Measurements from ENCODE around the gene PRKAB1. TPM values are rescaled to one million over a fixed set of nuclear protein-coding genes. Genes with fewer than 3 reads are reported as not detected.
"Not testable (repeated sequence)": the region's sequence is repeated elsewhere in the genome, so short reads cannot be mapped to it uniquely, and the experiment has no call there.

The PRKAB1 gene
- polyA plus RNA-seq, 4 donors: 72.0 to 95.3 (median 85.7) TPM

DNA sequence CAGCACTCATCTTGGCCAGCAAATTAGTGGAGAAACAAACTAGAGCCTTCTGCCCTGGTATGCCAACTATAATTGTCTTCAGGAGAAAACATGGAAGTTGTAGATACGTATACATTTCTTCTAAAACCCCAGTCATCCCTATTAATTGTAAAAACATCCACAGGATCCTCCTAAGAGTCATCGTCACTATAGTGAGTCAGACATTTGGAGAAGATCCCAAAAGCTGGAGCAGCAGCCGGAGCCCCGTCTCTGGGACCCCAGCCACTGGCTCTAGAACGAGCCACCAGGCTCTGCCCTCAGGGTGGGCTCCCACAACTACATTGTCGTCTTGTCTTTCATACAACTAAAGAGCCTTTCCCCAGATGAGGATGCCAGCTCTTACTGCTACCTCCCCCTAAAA, 15.5 kb downstream of the PRKAB1 start:
- no peak for DNase-seq (ENCODE audit: low read depth in 4 of 4, low spot score in 2 of 4)

DNA sequence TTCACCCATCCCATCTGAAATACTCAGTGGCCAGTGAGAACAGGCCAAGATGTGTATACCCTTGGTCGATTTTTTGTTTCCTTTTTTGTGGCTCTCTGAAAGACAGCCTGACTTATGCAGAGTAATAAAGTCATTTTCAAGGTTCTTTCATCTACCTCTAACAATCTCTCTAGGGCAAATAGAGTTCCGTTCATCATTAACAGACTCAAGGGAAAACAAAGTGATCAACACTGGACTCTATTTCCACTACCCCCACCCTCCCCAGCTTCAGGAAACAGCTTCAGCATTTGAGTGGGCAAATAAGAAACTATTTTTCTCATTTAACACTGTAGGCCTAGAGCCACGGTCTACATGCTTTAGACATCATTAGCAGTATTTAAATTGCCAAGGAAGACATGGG, 15.9 kb downstream of the PRKAB1 start:
- DNase-seq (ENCODE audit: low read depth in 4 of 4, low spot score in 2 of 4): no peak

DNA sequence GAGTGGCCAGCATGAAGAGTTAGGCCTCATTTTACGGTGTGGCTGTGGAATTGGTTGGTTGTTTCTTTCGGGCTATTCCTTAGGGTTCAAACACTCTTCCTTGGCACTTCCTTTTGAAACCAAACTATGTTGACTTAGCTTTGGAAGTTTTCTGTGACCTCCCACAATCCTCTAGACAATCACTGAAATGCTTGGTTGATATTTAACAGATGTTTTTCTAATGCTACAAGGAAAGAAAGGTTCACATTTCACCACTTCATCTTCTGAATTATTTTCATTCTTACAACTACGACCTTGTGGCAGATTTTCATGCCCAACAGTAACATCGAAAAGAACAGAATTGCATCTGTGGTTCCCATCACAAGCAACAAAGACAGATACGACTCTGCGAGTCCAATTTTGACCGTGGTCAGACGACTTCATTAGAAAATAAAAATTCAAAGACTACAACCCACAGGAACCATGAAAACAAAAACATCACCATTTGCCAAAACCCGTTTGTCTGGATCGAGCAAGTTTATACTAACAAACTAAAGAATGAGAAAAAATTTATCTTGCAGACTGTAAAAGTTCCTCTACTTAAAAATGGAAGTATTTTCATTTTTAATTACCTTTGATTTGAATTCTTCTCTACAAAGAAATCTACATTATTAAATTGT, 16.9 kb downstream of the PRKAB1 start:
- no peak for DNase-seq (ENCODE audit: low read depth in 4 of 4, low spot score in 2 of 4)

DNA sequence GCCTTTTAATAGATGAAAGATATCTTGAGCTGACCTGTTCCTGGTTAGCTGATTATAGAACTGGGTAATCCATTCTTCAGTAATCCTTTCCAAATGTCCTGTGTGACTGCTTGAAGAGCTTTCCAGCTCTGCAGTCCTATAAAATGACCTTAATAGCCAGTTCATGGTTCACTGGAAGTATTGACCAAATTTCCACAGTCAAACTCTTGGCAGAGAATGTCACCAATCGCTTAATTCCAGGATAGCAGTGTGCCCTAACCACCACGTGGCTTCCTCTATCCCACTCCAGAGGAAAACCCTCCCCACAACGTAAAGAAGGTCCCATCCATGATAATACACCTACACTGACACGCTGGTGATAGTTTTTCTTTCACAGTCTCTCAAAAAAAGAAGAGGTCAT, 17.4 kb downstream of the PRKAB1 start:
- no peak for DNase-seq (ENCODE audit: low read depth in 4 of 4, low spot score in 2 of 4)

DNA sequence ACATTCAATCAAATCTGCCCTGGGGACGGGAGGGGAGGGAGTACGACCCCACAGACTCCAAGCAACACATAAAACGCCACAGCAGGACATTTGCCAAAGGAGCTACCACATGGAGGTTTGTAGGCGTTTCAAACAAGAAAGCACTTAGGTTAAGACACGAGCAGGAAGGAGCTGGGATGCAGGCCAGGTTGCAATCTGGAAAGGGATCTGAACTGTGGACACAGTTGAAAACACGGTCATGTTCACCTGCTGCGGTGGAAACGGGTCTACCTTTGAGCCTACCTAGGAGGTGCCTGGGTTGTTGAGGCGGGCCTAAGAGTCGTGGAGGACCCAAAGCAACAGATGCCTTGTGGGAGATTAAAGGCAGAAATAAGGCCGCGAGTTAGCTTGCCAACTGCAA, 18.4 kb downstream of the PRKAB1 start:
- no peak for DNase-seq (ENCODE audit: low read depth in 4 of 4, low spot score in 2 of 4)

DNA sequence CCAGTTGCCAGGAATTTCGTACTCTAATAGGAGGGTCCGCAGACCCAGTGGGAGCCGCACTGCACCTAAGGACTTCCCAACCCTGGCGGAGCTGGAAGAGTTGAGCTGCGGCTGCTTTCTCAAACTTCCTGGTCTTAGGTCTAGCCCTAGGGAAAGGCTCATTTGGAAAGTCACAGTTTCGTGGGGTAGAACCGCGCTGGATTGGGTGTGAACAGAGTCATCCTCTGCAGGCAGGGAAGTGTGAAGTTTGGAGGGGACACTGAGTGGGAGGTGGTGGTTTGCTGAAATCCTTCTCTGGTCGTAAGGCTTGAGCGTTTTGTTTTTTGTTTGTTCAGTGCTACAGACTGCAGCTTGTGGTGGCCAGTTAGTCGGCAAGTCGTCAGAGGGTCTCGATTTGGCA, 18.8 kb downstream of the PRKAB1 start:
- no peak for DNase-seq (ENCODE audit: low read depth in 4 of 4, low spot score in 2 of 4)

DNA sequence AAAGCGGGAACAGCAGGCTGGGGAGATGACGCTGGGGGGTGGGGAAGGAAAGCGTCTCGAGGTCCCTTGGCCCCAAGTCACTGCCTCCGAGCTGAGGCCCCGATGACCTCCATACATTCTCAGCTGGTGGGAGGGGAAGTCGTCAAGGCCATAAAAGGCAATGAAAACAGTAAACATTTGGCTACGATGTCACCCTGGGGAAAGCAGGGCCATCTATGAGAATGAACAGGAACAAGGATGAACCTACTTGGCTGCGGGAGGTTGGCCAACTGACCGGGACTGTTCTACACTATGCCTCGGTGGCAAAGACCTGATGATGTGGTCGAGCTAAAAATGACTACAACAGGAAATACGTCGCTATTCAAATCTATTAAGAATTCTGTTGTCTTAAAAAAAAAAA, 19.5 kb downstream of the PRKAB1 start:
- no peak for DNase-seq (ENCODE audit: low read depth in 4 of 4, low spot score in 2 of 4)

DNA sequence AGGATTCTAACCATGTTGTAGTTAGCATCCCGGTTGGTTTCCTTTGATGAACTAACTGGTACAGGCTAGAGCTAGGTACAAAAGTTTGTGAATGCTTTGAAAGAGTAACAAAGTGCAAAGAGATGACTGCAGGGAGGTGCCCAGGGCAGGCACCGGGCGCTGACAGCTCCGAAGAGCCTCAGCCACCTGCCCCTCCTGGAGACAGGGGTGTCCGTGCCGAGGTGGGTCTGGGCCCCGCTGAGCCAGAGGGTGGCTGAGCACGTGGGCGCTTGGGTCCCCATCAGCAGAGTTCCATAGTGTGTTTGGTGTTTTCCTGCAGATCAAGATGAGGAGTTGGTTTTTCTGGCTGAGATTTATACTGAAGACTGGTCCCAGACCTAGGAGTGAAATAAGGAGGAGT, 19.9 kb downstream of the PRKAB1 start:
- DNase-seq (ENCODE audit: low read depth in 4 of 4, low spot score in 2 of 4): no peak

DNA sequence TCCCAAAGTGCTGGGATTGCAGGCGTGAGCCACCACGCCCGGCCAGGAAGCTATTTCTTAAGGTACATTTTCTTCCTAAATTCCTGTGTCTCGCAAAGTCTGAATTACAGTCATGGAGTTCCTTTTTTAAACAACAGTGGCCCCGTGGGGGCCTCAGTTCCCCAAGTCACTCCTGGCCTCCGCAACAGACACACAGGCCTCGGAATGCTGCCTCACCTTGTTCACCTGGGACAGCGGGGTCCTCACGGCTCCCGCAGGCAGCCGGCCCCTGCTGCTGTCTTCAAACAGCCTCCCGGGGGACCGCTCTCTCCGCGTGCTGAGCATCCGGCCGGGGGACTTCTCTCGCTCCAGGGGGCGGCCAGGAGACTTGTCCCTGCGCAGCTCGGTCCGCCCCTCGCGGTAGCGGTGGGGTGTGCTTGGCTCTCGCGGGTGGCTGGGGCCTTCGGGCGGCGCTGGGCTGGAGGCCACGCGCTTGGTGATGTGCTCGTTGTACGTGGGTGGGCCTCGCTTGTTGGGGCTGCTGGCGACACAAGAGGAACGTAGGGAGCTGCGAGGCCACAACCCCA, 22.1 kb downstream of the PRKAB1 start:
- no peak for DNase-seq (ENCODE audit: low read depth in 4 of 4, low spot score in 2 of 4)

DNA sequence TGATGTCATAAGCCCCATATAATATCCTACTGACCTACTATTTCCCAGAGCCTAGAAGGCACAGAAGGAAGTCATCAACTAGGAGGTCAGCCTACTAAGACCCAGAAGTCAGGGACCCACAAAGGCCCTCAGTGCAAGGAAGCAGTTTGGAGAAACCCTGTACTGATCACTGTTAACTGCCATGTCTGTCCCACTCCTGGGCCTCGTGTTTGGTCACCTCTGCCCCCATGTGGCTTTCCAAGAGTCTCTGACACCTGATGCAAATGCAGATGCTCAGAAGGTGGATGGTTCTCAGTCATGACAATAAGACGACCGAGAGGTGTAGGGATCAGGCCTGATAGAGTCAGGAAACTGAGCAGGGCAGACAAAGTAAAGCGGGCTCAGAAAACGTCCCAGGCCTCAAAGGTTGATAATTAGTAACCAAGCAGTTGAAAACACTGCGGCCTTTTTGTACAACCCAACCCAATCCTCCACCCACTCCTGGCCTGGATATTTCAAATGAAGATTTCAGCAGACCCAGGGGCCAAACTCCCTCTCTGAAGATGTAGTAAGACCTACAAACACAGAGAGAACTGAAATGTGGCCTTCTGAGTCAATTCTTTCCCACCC, 23.4 kb downstream of the PRKAB1 start:
- DNase-seq (ENCODE audit: low read depth in 4 of 4, low spot score in 2 of 4): no peak

DNA sequence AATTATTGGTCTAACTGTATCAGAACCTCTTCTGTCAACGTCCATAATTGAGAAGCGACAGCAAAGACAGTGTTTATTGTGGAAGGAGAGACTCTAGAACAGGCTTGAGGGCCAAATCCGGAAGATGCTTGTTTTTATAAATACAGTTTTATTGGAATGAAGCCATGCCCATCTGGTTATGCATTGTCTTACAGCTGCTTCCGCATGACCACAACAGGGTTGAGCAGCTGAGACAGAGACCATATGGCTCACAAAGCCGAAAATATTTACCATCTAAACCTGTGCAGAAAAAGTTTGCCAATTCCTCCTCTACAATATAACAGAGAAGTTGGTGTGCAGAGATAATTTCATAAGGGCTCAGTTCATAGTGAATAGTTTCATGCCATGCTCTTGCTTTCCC, 24.5 kb downstream of the PRKAB1 start:
- DNase-seq (ENCODE audit: low read depth in 4 of 4, low spot score in 2 of 4): no peak

DNA sequence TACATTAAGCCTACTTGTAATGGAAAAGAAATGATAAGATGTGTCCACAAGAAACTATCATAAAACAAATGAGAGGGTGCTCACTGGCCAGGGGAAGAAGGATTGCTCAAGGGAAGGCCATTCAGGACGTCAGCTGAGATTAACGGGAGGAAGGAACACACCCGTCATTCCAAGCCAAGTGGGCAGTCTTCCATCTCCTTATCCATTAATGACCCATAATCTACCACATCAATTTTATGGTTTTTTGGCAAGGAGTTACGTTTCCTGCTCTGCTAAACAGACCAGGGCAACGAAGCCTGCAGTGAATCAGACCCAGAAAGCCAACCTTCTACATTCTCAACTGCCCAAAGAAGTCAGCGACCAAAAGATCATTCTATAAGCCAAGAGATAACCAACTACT, 25.1 kb downstream of the PRKAB1 start:
- no peak for DNase-seq (ENCODE audit: low read depth in 4 of 4, low spot score in 2 of 4)

DNA sequence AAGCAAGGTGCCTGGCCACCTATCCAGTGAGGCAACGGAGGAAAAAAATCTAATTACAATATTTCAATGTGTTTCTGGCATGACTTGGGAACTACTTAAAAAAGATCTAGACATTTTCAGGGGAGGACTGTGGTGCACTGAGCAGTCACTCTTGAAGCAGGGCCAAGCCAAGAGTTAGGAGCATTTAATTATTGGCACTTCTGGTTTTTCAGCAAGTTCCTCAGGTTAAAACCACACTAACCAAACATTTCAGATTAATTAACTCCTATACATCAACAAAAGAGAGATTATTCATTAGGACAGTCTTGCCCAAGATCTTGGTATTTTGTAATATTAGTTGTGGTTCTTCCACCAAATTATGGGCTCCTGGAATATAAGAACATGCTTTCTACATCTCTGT, 25.6 kb downstream of the PRKAB1 start:
- DNase-seq (ENCODE audit: low read depth in 4 of 4, low spot score in 2 of 4): no peak

DNA sequence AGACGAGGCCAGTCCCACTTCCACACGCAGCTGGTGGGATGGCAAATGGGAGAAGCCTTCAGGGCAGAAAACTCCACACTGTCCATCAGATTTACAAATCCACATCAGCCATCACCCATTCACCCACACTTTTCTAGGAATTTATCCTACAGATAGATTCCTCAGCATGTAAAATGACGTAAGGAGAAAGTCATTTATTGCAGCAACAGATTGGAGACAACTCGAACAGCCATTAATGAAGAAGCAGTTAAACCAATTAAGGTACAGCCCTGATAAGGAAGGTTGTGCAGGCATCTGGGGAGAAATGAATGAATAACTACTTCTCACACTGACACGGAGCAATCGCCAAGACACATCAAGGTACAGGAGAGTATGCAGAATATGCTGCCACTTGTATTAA, 26.2 kb downstream of the PRKAB1 start:
- DNase-seq (ENCODE audit: low read depth in 4 of 4, low spot score in 2 of 4): no peak

DNA sequence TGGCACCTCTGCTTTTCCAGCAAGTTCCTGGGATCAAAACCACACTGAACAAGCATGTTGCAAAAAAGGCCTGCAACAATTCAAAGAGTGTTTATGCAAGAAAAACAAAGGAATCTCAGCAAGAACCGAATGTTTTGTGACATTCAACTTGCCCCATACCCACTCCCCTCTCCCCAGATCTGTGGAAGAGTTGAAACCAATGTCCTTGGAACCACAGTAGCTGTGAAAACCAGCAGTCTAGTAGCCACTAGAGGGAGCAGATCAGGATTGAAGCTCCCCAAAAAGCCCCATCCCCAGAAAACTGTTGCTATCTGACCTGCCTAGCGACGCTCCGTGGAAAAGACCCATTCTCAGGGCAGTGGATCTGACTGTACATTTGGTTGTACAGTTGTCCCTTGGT, 27.1 kb downstream of the PRKAB1 start:
- no peak for DNase-seq (ENCODE audit: low read depth in 4 of 4, low spot score in 2 of 4)

DNA sequence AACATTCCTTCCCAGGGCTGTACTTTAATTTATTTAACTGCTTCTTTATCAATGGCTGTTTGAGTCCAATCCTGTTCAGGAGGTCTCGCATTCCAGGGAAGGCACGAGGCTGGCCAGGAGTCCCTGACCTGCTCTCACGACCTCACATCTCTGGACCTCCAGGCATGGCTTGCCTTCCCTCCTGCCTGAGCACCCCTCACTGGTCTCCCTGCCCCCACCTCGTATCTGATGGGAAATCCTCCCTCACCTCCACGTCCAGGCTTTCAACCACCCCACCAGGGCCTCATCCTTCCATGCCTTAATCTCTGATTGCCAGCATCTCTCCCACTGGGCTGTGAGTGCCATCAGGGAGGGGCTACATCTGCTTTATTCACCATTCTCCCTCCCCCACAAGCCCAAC, 29.0 kb downstream of the PRKAB1 start:
- DNase-seq (ENCODE audit: low read depth in 4 of 4, low spot score in 2 of 4): no peak

DNA sequence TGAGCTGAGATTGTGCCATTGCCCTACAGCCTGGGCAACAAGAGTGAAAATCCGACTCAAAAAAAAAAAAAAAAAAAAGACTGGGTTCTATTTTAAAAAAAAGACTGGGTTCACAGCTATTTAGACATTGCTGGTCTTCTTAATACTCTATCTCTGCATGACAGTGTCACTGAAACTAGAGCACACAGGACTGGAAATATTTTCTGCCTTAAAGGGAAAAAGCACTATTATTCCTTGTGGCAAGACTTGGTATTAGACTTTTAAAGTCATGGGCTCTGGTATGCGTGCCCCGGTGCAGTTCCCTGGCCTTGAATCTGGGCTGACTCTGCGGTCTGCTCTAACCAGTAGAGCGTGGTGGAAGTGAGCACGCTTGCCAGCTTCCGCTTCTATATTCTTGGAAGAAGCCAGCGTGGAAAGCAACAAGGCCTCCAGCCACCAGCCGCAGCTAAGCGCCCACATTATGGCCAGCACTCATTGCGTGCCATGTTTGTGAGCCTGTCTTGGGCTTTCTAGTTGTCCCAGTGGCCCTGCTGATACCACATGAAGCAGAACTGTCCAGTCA, 31.3 kb downstream of the PRKAB1 start:
- no peak for DNase-seq (ENCODE audit: low read depth in 4 of 4, low spot score in 2 of 4)

DNA sequence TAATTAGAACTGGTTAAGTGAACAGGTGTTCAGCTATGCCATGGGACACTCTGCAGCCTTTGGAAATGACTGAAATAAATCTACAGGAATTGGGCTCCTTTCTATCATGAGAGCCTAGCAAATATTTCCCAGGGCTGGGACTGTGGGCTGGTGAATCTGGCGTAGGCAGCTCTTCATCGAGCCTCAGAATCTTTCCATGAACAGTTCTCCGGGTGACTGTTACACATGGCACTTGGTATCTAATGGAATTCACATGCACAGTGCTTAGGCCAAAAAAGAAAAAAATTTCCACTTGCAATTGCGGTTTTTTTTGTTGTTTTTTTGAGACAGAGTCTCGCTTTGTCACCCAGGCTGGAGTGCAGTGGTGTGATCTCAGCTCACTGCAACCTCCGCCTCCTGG, 32.1 kb downstream of the PRKAB1 start:
- no peak for DNase-seq (ENCODE audit: low read depth in 4 of 4, low spot score in 2 of 4)

DNA sequence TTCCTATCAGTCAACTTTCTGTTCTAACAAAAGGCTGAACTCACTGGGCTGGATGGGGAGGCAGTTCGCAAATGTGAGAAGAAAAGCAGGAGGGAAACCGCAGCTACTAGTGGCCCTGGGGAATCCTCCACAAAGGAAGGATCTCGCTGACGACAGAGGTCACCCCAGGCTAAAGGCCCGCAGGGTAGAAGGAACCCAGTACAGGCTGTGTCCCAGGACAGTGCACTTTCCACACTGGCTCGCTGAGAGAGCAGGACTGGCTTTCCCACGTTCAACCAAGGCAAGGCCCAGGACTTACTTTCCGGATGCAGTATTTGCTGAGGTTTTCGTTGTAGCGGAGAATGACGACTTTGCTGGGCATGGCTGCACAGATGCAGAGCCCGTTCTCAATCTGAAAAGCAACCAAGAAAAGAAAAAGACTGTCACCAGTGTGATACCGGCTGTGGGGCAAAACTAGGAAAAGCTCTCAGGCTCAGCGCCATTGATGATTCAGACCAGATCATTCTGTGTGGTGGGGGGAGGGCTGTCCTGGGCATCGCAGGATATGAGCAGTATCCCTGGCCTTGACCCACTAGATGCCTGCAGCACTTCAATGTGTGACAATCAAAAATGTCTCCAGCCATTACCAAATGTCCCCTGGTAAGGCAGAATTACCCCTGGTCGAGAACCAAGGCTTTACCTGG, 36.3 kb downstream of the PRKAB1 start:
- DNase-seq (ENCODE audit: low read depth in 4 of 4, low spot score in 2 of 4): no peak

DNA sequence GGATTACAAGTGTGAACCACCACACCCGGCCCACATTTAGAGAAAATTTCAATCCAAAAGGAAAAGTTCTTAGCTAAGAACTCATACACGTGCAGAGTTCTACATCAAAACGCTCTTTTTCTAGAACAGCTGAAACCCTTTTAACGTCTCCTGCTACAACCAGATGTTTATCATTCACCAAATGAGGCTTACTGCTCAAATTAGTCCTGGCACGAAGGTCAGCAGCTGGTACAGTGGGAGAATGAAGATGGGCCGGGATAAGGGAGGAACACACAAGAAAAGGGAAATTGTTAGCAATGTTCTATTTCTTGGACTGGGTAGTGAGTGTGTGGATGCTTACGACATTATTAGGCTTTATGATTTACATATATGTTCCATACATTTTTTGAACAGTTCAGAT, 37.2 kb downstream of the PRKAB1 start:
- no peak for DNase-seq (ENCODE audit: low read depth in 4 of 4, low spot score in 2 of 4)

DNA sequence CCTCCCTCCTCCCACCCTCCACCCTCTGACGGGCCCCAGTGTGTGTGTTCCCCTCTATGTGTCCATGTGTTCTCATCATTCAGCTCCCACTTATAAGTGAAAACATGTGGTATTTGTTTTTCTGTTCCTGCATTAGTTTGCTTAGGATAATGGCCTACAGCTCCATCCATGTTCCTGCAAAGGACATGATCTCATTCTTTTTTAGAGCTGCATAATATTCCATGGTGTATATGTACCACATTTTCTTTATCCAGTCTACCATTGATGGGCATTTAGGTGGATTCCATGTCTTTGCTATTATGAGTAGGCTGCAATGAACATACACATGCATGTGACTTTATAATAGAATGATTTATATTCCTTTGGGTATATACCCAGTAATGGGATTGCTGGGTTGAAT, 38.5 kb downstream of the PRKAB1 start:
- not testable (repeated sequence) for DNase-seq (ENCODE audit: low read depth in 4 of 4, low spot score in 2 of 4)

All from left renal cortex interstitium (tissue), 4 donors.